Peyer's patch (tissue), 4 donors: Measurements from ENCODE around the gene TSSK2. TPM values are rescaled to one million over a fixed set of nuclear protein-coding genes. Genes with fewer than 3 reads are reported as not detected.

Source experiments
- DNase-seq, 3 donors: peaks; one replicate each; pipeline ENCODE4 v3.0.0-alpha.2; 2017 to 2019
- H3K27ac ChIP-seq, 4 donors: fragments of 200-600 bp; sonication (generic); one replicate each; pipeline ENCODE4 v1.5.1; 2016 to 2019
- H3K27me3 ChIP-seq, 2 donors: fragments of 200-600 bp; sonication (generic); one replicate each; pipeline ENCODE4 v1.5.1; 2019
- H3K36me3 ChIP-seq, 3 donors: fragments of 200-600 bp; sonication (generic); one replicate each; pipeline ENCODE4 v1.5.1; 2016 to 2019
- H3K4me1 ChIP-seq, 4 donors: fragments of 200-600 bp; sonication (generic); one replicate each; pipeline ENCODE4 v1.5.1; 2016 to 2019
- H3K4me3 ChIP-seq, 4 donors: fragments of 200-600 bp; sonication (generic); 1 replicate in 3 of 4; 2 replicates in 1 of 4; pipeline ENCODE4 v1.5.1; 2016 to 2019; ENCODE audit warnings: mild to moderate bottlenecking in 1 of 4
- H3K9me3 ChIP-seq, 4 donors: fragments of 200-600 bp; sonication (generic); one replicate each; pipeline ENCODE4 v1.5.1; 2016 to 2019; ENCODE audit warnings: mild to moderate bottlenecking in 1 of 4
- POLR2A ChIP-seq, 2 donors: fragments of 450-650 bp; IDR thresholded peaks; one replicate each; pipeline ENCODE4 v1.5.1; 2017; ENCODE audit warnings: antibody characterized with exemption in 2 of 2, mild to moderate bottlenecking in 2 of 2, moderate library complexity in 2 of 2
- total RNA-seq, 4 donors: library from RNA; depleted of rRNA; stranded (reverse); fragments of >200 nt; gene quantifications; one replicate each; pipeline ENCODE4 v1.1.0, GENCODE V29; 2016
- TF ChIP-seq, protein P1 (sequence below), 6 experiments: fragments of 450-650 bp in 4 of 6; fragments of 200-600 bp in 2 of 6; sonication (generic) in 1 of 6; IDR thresholded peaks; one replicate each; pipeline ENCODE4 v1.5.1; 2017 to 2019; ENCODE audit warnings: antibody characterized with exemption in 6 of 6, mild to moderate bottlenecking in 3 of 6, moderate library complexity in 1 of 6

Gene TSSK2
- total RNA-seq, 4 donors from 2014 or later, result 0.85 TPM; not detected in 3

DNA sequence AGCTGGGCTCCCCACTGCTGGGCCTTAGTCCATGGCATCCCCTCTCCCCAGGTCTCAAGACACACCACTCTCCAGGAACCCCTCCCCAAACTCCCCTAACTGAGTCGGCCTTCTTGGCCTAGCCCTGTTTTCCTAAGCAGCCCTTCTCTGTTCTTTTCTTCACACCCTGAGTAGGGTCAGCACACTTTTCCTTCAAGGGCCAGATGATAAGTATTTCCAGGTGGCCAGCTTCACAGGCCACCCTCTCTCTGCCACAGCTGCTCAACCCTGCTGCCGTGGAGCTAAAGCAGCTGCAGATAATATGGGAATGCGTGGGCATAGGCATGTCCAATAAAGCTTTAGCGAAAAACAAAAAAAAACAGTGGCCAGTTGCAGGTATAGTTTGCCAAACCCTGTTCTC is 33.0 kb upstream of the TSSK2 start:
- H3K4me1 ChIP-seq, result peaks cover 0 to 9% (median 0%) of the 10 kb centered on the region in 4 donors
- H3K27ac ChIP-seq, result no peak overlapping the region
- TF ChIP-seq, protein P1, sequence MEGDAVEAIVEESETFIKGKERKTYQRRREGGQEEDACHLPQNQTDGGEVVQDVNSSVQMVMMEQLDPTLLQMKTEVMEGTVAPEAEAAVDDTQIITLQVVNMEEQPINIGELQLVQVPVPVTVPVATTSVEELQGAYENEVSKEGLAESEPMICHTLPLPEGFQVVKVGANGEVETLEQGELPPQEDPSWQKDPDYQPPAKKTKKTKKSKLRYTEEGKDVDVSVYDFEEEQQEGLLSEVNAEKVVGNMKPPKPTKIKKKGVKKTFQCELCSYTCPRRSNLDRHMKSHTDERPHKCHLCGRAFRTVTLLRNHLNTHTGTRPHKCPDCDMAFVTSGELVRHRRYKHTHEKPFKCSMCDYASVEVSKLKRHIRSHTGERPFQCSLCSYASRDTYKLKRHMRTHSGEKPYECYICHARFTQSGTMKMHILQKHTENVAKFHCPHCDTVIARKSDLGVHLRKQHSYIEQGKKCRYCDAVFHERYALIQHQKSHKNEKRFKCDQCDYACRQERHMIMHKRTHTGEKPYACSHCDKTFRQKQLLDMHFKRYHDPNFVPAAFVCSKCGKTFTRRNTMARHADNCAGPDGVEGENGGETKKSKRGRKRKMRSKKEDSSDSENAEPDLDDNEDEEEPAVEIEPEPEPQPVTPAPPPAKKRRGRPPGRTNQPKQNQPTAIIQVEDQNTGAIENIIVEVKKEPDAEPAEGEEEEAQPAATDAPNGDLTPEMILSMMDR (IDR thresholded peaks at IDR 0.05), result no peak
- no peak for TF ChIP-seq POLR2A (IDR thresholded peaks at IDR 0.05)
- H3K36me3 ChIP-seq, result peaks cover 0 to 12% (median 0%) of the 10 kb centered on the region in 3 donors
- no peaks in the 10 kb centered on the region for H3K9me3 ChIP-seq
- H3K4me3 ChIP-seq, result no peak overlapping the region
- DNase-seq, result no peak
- H3K27me3 ChIP-seq, result no peaks in the 10 kb centered on the region

DNA sequence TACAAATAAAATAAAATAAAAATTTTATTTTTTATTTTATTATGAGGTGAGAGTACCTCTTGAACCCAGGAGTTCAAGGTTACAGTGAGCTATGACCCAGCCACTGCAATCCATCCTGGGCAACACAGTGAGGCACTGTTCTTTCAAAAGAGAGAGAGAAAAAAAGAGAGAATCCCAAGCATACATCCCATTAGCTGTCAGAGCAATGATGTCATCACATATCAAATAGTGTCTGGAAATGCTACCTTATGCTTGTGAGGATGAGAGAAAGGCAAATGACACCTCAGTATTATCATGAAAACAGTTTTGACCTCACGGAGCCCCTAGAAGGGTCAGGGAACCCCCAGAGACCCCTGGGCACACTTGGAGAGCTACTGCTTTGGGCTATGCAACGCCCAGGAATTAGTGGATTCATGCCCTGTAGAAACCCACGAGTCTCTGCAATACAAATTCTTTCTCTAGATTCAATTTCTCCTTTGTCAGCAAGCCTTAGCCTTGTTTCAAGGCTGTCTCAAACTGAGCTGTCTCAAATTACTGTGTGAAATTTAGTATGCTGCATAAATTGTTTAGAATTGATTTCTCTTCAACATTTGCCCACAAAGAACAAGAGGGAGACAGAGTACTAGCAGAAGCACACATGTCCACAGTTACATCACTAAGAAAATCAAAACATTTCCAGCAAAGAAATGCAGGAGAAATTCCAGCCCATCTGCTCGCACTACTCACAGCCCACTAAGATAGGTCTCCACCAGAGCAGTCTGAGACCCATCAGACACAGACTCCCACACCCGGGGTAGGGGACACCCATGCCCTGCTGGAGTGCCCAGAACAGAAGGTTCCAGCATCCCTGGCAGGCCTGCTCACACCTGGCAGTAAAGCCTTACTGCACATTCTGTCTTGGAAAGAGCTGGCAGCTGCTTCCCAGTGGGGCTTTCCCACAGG is 27.0 kb upstream of the TSSK2 start:
- TF ChIP-seq, protein P1 (IDR thresholded peaks at IDR 0.05), result no peak
- TF ChIP-seq POLR2A (IDR thresholded peaks at IDR 0.05), result no peak
- Histone ChIP-seq H3K4me3 (no peak overlapping the region), H3K27me3 (no peaks in the 10 kb centered on the region), H3K36me3 (no peaks in the 10 kb centered on the region), H3K9me3 (no peaks in the 10 kb centered on the region), H3K4me1 (peaks cover 0 to 19% (median 4%) of the 10 kb centered on the region in 4 donors), H3K27ac (no peak overlapping the region)
- DNase-seq, result peak in 1 of 3 donors; percentile 41

DNA sequence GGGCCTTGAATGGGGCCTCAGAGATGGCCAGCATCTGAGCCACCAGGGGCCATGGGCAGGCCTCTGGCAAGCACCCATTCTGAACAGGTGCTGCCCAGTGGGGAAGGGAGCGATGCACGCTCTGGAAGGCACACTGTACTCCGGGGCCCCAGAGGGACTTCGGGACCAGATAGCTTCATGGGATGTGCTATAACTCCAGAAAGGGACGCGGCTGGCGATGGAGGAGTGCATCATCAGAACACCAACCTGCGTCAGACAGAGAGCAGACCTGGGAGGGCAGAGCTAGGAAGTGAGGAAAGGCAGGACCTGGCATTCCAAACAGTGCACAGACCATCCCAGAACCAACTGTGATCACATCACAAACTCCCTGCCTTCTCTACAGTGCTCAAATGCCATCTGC is 25.7 kb upstream of the TSSK2 start:
- Histone ChIP-seq H3K4me1 (peaks cover 0 to 30% (median 12%) of the 10 kb centered on the region in 4 donors), H3K27me3 (no peaks in the 10 kb centered on the region), H3K36me3 (no peaks in the 10 kb centered on the region), H3K9me3 (no peaks in the 10 kb centered on the region), H3K27ac (no peak overlapping the region), H3K4me3 (no peak overlapping the region)
- TF ChIP-seq, protein P1 (IDR thresholded peaks at IDR 0.05), result no peak
- no peak for TF ChIP-seq POLR2A (IDR thresholded peaks at IDR 0.05)
- DNase-seq, result peak in 1 of 3 donors; percentile 27

DNA sequence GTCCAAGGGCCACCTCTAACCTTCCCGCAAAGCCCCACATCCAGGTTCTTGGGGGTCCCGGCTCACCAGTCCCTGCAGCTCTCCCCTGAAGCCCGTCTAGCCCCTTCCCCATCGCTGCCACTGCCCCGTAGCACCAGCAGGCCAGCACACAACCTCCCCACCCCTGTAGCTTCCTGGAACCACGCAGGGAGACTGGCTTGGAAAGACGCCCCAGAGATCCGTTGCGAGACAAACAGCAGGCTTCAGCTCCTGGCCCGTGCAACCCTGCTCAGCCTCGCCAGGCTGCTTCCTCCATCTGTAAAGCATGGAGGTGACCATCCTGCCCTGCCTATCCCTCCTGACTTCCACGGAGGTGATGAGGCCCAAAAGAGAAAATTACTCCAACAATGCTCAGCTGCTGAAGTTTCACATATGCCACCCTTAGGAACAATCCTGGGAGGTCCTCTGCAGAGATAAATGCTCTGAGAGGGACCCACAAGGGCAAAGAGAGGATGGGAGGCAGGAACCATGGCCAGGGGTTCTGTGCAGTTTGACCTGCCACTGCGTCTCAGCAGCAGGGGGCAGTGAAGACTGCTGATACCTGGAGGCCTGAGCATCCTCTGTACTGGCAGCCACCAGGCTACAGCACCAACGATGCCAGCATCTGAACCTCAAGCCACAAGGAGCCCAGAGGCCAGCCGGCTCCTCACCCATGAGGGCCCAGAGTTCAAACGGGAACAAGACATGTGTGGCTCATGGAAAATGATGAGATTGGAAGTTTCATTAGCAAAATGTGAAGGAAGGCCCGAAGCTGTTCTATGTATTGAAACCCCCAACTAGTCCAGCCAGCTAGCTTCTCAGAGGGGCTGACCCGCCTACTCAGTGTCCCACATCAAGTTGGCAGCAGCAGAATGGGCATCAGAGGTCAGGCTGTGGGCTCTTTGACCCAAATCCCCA is 25.0 kb upstream of the TSSK2 start:
- DNase-seq, result peak in 2 of 3 donors; percentile 28 to 52
- Histone ChIP-seq H3K27ac (no peak overlapping the region), H3K27me3 (no peaks in the 10 kb centered on the region), H3K9me3 (no peaks in the 10 kb centered on the region), H3K36me3 (no peaks in the 10 kb centered on the region), H3K4me1 (peaks cover 0 to 31% (median 15%) of the 10 kb centered on the region in 4 donors), H3K4me3 (no peak overlapping the region)
- TF ChIP-seq, protein P1 (IDR thresholded peaks at IDR 0.05), result peak in 4 of 6 experiments; percentile 7 to 37 (median 25)
- TF ChIP-seq POLR2A (IDR thresholded peaks at IDR 0.05), result no peak
